Measurements from ENCODE around the gene D2HGDH.

Gene D2HGDH

DNA sequence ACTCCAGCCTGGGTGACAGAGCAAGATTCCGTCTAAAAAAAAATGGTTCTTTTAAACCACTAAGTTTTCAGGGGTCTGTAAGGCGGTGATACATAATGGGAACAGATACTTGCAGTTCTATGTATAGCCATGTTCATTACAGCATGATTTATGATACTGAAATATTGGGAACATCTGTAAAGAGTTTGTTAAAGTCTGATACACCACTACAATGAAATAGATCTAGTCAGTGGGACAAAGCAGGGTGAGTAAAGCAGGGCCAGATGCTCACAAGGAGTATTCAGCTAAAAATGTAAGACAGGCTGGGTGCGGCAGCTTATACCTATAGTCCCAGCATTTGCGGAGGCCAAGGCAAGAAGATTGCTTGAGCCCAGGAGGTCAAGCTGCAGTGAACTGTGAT, 38.8 kb upstream of the D2HGDH start:
- no peak for DNase-seq (ENCODE audit: low read depth)
- TF ChIP-seq, protein P1, sequence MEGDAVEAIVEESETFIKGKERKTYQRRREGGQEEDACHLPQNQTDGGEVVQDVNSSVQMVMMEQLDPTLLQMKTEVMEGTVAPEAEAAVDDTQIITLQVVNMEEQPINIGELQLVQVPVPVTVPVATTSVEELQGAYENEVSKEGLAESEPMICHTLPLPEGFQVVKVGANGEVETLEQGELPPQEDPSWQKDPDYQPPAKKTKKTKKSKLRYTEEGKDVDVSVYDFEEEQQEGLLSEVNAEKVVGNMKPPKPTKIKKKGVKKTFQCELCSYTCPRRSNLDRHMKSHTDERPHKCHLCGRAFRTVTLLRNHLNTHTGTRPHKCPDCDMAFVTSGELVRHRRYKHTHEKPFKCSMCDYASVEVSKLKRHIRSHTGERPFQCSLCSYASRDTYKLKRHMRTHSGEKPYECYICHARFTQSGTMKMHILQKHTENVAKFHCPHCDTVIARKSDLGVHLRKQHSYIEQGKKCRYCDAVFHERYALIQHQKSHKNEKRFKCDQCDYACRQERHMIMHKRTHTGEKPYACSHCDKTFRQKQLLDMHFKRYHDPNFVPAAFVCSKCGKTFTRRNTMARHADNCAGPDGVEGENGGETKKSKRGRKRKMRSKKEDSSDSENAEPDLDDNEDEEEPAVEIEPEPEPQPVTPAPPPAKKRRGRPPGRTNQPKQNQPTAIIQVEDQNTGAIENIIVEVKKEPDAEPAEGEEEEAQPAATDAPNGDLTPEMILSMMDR (IDR thresholded peaks at IDR 0.05; ENCODE audit: insufficient read depth, low read depth, low read length, missing control alignments) = no peak
- no peak overlapping the region for H3K4me3 ChIP-seq (ENCODE audit: low read length)

DNA sequence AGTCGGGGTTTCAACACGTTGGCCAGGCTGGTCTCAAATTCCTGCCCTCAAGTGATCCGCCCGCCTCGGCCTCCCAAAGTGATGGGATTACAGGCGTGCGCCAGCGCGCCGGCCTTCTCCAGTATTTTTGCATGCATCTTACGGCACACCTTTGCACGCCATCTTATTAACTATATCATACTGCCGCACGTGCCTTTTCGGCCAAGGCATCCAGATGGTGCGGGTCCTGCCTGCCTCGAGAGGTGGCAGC, 33.4 kb upstream of the D2HGDH start:
- no peak for DNase-seq (ENCODE audit: low read depth)
- peak overlapping the region; percentile 67 for H3K4me3 ChIP-seq (ENCODE audit: low read length)
- TF ChIP-seq, protein P1 (IDR thresholded peaks at IDR 0.05; ENCODE audit: insufficient read depth, low read depth, low read length, missing control alignments) = peak; percentile 51

DNA sequence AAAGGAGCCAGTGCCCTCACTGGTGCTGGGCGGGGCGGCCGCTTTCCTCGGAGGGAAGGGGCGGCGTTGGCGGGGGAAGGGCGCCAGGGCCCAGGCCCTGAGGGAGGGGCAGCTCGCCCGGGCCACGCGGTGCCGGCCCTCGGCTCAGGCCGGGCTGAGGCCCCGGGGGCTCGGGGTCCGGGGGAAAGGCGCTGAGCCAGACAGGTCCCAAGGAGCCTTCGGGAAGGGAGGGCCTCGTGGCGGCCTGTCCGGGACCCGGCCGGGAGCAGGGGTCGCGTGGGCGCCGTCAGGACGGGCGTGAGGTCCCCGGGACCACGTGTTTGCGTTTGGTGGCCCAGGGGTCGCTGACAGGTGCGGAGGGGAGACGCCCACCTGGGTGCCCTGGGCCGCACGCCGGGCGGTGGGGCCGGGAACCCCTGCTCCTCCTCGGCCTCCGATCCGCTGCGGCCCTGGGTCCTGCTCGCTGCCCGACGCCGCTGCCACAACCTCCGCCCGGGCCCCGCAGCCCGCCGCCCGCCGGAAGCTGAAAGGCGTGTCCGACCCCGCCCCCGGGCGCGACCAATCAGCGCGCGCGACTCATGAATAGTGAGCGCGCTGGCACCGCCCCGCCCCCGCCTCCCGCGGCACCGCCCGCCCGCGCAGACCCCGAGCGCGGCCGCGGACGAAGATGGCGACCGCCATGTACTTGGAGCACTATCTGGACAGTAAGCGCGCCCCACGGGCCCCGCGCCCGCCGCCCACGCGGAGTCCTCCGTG, 32.9 kb upstream of the D2HGDH start, which contains the start of gene ING5:
Gene ING5 (plus strand): TSS at position 641 of the 756 bp plus-strand sequence. CDS start 27 bp downstream, at position 668.
- peak within 1 kb of the TSS; percentile 75 for H3K4me3 ChIP-seq (ENCODE audit: low read length)
- DNase-seq (ENCODE audit: low read depth) = peak; percentile 95
- TF ChIP-seq, protein P1 (IDR thresholded peaks at IDR 0.05; ENCODE audit: insufficient read depth, low read depth, low read length, missing control alignments) = no peak

DNA sequence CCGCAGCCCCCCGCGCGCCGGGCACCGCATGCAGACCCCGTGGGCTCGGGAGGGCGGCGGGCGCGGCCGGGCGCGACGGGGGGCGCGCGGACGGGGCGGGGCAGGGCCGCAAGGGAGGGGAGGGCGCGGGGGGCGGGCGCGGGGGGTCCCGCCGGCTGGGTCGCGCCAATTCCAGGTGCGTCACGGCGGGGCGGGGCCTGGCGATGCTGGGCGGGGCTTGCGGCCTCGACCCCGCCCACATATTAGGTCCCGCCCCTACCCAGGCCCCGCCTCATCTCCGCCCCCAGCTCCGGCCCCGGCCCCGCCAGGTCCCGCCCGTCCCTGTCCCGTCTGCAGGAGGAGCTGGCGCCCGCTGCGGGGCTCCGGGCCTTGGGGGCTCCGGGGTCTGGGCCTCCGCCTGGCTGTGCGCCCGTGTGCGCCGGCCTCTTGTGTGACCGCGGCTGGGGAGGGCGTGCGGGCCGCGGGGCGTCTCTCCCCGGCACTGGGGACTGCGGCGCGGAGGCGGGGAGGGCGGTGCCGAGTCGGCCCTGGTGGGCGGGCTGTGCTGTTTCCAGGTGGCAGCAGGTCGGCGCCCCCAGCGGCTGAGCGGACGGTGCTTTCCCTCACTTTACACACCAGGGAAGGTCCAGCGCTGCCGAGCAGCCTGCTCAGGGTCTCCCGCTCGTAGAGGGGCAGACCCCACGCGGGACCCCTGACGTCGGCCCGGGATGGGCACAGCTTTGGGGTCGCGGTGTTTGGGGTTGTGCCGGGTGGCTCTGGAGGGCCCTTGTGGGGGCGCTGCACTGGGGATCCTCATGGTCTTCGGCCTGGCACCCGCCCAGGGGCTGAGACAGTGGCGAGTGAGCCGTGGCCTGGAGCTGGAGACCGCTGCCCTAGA, 32.0 kb upstream of the D2HGDH start:
- DNase-seq (ENCODE audit: low read depth) = peak; percentile 86
- TF ChIP-seq, protein P1 (IDR thresholded peaks at IDR 0.05; ENCODE audit: insufficient read depth, low read depth, low read length, missing control alignments) = no peak
- H3K4me3 ChIP-seq (ENCODE audit: low read length) = peak overlapping the region; percentile 75

DNA sequence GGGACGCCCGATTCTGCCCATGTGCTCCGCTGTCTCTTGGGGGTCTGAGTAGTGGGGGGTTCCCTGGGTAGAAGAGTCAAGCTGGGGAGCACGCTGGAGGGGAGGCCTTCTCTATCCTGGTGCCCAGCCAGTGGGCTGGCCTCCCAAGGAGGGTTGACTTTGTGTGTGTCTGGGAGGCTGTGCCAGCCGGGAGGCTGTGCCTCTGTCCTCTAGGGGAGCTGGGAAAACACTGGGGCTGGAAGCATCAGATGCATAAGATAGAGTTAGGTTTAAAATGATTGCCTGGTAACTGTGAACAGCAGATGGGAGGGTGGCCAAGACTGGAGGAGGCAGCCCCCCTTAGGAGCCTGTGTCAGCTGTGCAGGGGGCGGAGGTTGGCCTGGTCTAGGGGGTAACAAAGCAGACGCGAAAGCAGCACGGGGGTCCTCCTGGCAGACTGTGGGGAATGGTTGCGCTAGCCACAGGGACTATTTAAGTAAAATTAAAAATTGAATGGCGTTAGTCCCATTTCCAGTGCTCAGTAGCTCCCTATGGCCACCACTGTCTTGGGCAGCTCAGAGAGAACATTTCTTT, 31.3 kb upstream of the D2HGDH start:
- H3K4me3 ChIP-seq (ENCODE audit: low read length) = peak overlapping the region; percentile 75
- TF ChIP-seq, protein P1 (IDR thresholded peaks at IDR 0.05; ENCODE audit: insufficient read depth, low read depth, low read length, missing control alignments) = no peak
- no peak for DNase-seq (ENCODE audit: low read depth)

DNA sequence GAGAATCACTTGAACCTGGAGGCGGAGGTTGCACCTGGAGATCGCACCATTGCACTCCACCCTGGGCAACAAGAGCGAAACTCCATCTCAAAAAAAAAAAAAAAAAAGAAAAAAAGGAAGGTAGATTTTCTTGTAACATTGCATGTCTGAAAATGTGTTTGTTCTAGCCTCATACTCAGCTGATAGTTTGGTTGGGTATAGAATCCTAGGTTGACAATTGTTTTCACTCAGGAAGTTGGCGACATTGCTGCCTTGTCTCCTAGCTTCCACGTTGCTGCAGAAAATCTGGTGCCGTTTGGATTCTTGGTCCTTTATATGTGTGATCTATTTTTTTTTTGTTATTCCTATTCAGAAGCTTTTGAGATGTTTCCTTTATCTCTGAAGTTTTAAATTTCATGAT, 27.9 kb upstream of the D2HGDH start:
- H3K4me3 ChIP-seq (ENCODE audit: low read length) = no peak overlapping the region
- TF ChIP-seq, protein P1 (IDR thresholded peaks at IDR 0.05; ENCODE audit: insufficient read depth, low read depth, low read length, missing control alignments) = no peak
- DNase-seq (ENCODE audit: low read depth) = no peak

Data from epithelial cell of esophagus (primary cell).